Fibroblast of peridontal ligament (primary cell): Measurements from ENCODE around the gene RTL5.
A peak's percentile ranks its signal among the peaks of the same experiment; 100 is the strongest.
"Not testable (repeated sequence)": the region's sequence is repeated elsewhere in the genome, so short reads cannot be mapped to it uniquely, and the experiment has no call there.

Experiments
- DNase-seq: peaks from one replicate; pipeline ENCODE4 v3.0.0-alpha.2; 2010; ENCODE audit errors: extremely low read depth

Gene RTL5

GRCh38 chrX:72131317-72132294 lies at the start of gene RTL5:
RTL5 (minus strand) TSS chrX:72131915.
- peak; percentile 83 for DNase-seq

GRCh38 chrX:72180539-72180938 lies 48.8 kb upstream of the RTL5 start:
- no peak for DNase-seq

GRCh38 chrX:72176981-72177380 lies 45.3 kb upstream of the RTL5 start:
- DNase-seq, result no peak

- DNase-seq, result not testable (repeated sequence)
Observed at GRCh38 chrX:72176289-72176688, 44.6 kb upstream of the RTL5 start.

- peak; percentile 79 for DNase-seq
Observed at GRCh38 chrX:72169008-72169728, 37.5 kb upstream of the RTL5 start.

GRCh38 chrX:72165551-72165950 lies 33.8 kb upstream of the RTL5 start:
- DNase-seq, result no peak

- DNase-seq, result no peak
Observed at GRCh38 chrX:72159769-72160168, 28.1 kb upstream of the RTL5 start.

GRCh38 chrX:72158773-72159172 lies 27.1 kb upstream of the RTL5 start:
- DNase-seq, result no peak

GRCh38 chrX:72146527-72146926 lies 14.8 kb upstream of the RTL5 start:
- no peak for DNase-seq

- DNase-seq, result no peak
Observed at GRCh38 chrX:72145181-72145580, 13.5 kb upstream of the RTL5 start.

- DNase-seq, result no peak
Observed at GRCh38 chrX:72143609-72143907, 11.8 kb upstream of the RTL5 start.

GRCh38 chrX:72142794-72143608 lies 11.3 kb upstream of the RTL5 start:
- DNase-seq, result no peak

- DNase-seq, result no peak
Observed at GRCh38 chrX:72142094-72142793, 10.5 kb upstream of the RTL5 start.

GRCh38 chrX:72141372-72142004 lies 9.8 kb upstream of the RTL5 start:
- no peak for DNase-seq

- no peak for DNase-seq
Observed at GRCh38 chrX:72139538-72139937, 7.8 kb upstream of the RTL5 start.

- no peak for DNase-seq
Observed at GRCh38 chrX:72137846-72138495, 6.3 kb upstream of the RTL5 start.

GRCh38 chrX:72133851-72134546 lies 2.3 kb upstream of the RTL5 start:
- no peak for DNase-seq

GRCh38 chrX:72132456-72132855 lies 741 bp upstream of the RTL5 start:
- DNase-seq, result no peak

- DNase-seq, result no peak
Observed at GRCh38 chrX:72130762-72131250, 909 bp downstream of the RTL5 start.
